ENCODE data around the gene EFNA4. TPM values are rescaled to one million over a fixed set of nuclear protein-coding genes. Genes with fewer than 3 reads are reported as not detected.

EFNA4 gene
- total and polyA plus RNA-seq, 7 donors = 0.39 to 1.3 (median 0.83) TPM

GRCh38 chr1:155099331-155099730 is 35.8 kb downstream of the EFNA4 start:
- H3K4me3 ChIP-seq = no peak overlapping the region
- H3K27ac ChIP-seq = no peak overlapping the region
- H3K27me3 ChIP-seq (ENCODE audit: insufficient read depth in 3 of 3, low read length in 2 of 3) = no peaks in the 10 kb centered on the region
- no peaks in the 10 kb centered on the region for H3K9me3 ChIP-seq
- intact Hi-C loops (cut with DNase I) = no loop called here
- TF ChIP-seq CTCF (IDR thresholded peaks at IDR 0.05) = no peak
- ATAC-seq = no peak
- no peak for DNase-seq
- H3K4me1 ChIP-seq = peaks cover under 1% of the 10 kb centered on the region
- WGBS, 3 donors = 79 to 91% (median 84%) methylated on average over 7 of the region's 7 CpGs
- no peaks in the 10 kb centered on the region for H3K36me3 ChIP-seq (ENCODE audit: insufficient read depth in 1 of 2, low read depth in 1 of 2)

GRCh38 chr1:155103325-155103724 is 39.8 kb downstream of the EFNA4 start:
- no peaks in the 10 kb centered on the region for H3K27me3 ChIP-seq (ENCODE audit: insufficient read depth in 3 of 3, low read length in 2 of 3)
- H3K27ac ChIP-seq = no peak overlapping the region
- ATAC-seq (no peak), DNase-seq (no peak)
- H3K36me3 ChIP-seq (ENCODE audit: insufficient read depth in 1 of 2, low read depth in 1 of 2) = no peaks in the 10 kb centered on the region
- no peak for TF ChIP-seq CTCF (IDR thresholded peaks at IDR 0.05)
- H3K4me1 ChIP-seq = peaks cover 9% of the 10 kb centered on the region
- 87 to 94% (median 92%) methylated on average over 9 of the region's 9 CpGs for WGBS, 3 donors
- no peak overlapping the region for H3K4me3 ChIP-seq
- intact Hi-C loops (cut with DNase I) = no loop called here
- H3K9me3 ChIP-seq = no peaks in the 10 kb centered on the region

GRCh38 chr1:155104605-155105534 is 41.3 kb downstream of the EFNA4 start:
- Histone ChIP-seq H3K9me3 (no peaks in the 10 kb centered on the region), H3K4me3 (no peak overlapping the region), H3K36me3 (ENCODE audit: insufficient read depth in 1 of 2, low read depth in 1 of 2) (no peaks in the 10 kb centered on the region), H3K27ac (peak overlapping the region; percentile 4), H3K27me3 (ENCODE audit: insufficient read depth in 3 of 3, low read length in 2 of 3) (no peaks in the 10 kb centered on the region), H3K4me1 (peaks cover 9% of the 10 kb centered on the region)
- intact Hi-C loops (cut with DNase I) = no loop called here
- DNase-seq = no peak
- 74 to 82% (median 81%) methylated on average over 7 of the region's 7 CpGs for WGBS, 3 donors
- no peak for TF ChIP-seq CTCF (IDR thresholded peaks at IDR 0.05)
- peak in 2 of 4 donors; percentile 62 to 65 for ATAC-seq

GRCh38 chr1:155105604-155106011 is 42.1 kb downstream of the EFNA4 start:
- no peaks in the 10 kb centered on the region for H3K27me3 ChIP-seq (ENCODE audit: insufficient read depth in 3 of 3, low read length in 2 of 3)
- no peaks in the 10 kb centered on the region for H3K36me3 ChIP-seq (ENCODE audit: insufficient read depth in 1 of 2, low read depth in 1 of 2)
- peak in 2 of 4 donors; percentile 16 to 44 for ATAC-seq
- 60 to 64% (median 63%) methylated on average over 7 of the region's 7 CpGs for WGBS, 3 donors
- no peaks in the 10 kb centered on the region for H3K9me3 ChIP-seq
- intact Hi-C loops (cut with DNase I) = no loop called here
- no peak overlapping the region for H3K4me3 ChIP-seq
- H3K4me1 ChIP-seq = peaks cover 9% of the 10 kb centered on the region
- DNase-seq = no peak
- H3K27ac ChIP-seq = no peak overlapping the region
- TF ChIP-seq CTCF (IDR thresholded peaks at IDR 0.05) = no peak

Measured in psoas muscle (tissue), 8 donors.